Esophagus mucosa (tissue), 1 donor: ENCODE data around the gene SLC38A3. TPM values are rescaled to one million over a fixed set of nuclear protein-coding genes. Genes with fewer than 3 reads are reported as not detected.
A peak's percentile ranks its signal among the peaks of the same experiment; 100 is the strongest.
"Not testable (repeated sequence)": the region's sequence is repeated elsewhere in the genome, so short reads cannot be mapped to it uniquely, and the experiment has no call there.

Source experiments
- ATAC-seq: fragments of 200-7000 bp; cut with Tn5 transposase; one replicate; pipeline ENCODE4 v1.9.1; 2020
- total RNA-seq: library from RNA; stranded (reverse); gene quantifications from one replicate; pipeline ENCODE4 v1.2.4, GENCODE V29; 2023
- donor health status: DM: yes; HTN: yes; CAD: no.

The SLC38A3 gene
- total RNA-seq, 1 donor from 2014 or later, result 0.60 TPM

GRCh38 chr3:50255251-50255615 is 50.2 kb downstream of the SLC38A3 start:
- no peak for ATAC-seq

DNA sequence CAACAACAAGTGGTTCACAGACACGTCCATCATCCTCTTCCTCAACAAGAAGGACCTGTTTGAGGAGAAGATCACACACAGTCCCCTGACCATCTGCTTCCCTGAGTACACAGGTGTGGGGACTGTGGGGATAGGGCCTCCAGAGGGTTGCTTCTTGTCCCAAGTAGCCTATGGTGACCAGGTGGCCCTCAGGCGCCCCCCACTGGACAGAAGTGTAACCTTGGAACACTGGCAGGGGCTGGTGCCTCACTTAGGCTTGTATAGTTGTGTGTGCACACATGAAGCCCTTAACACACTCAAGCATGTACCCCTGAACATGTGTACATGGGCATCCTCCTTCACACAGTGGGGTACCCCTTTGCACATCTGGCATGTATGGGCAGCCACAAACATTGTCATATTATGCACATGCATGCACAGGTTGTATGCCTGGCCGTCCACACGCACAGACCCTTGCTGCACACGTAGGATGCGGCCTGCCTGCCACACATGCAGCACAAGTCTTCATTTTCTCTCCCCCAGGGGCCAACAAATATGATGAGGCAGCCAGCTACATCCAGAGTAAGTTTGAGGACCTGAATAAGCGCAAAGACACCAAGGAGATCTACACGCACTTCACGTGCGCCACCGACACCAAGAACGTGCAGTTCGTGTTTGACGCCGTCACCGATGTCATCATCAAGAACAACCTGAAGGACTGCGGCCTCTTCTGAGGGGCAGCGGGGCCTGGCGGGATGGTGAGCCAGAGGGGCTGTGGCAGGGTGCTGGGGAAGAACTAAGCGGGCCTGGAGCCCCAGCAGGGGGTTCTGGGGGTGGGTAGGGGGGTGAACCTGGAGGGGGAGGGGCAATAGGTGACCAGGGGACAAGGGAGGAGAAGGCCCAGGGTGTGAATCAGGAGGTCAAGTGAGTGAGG is 52.2 kb downstream of the SLC38A3 start:
- ATAC-seq, result no peak

DNA sequence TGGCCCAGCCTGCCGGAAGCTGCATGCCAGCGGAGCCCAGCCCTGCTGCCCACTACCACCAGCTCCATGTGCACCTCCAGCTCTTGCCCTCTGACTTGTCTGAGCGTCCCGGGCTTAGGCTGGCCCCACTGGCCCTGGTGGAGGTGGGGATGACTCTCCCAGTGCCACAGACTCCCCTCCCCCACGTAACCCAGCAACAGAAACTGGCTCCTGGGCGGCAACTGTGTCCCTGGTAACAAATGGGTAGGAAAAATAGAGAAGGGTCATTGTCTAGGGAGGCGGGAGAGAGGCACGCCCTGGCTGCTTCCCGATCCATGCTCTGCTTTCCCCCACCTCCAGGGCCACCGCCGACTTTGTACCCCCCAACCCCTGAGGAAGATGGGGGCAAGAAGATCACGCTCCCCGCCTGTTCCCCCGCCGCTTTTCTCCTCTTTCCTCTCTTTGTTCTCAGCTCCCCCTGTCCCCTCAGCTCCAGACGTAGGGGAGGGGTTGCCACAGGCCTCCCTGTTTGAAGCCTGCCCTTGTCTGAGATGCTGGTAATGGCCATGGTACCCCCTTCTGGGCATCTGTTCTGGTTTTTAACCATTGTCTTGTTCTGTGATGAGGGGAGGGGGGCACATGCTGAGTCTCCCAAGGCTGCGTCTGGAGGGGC is 53.1 kb downstream of the SLC38A3 start:
- ATAC-seq, result no peak

DNA sequence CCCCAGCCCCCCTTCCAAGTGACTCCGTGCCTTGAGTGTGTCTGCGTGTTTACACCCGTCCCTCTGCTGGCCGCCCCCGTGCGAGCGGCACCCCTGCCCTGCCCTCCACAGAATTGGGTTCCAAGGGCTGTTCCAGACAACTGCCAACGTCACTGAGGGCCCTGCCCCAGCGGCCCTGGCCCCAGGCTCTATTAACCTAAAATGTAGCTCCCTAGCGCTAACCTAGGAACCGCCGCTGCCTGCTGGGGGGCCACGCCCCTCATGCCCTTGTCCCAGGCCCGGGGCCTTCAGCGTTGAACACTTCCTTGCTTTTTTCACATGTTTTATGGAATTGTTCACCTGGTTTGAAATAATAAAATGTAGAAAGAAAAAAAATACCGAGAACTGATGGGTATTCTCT is 53.9 kb downstream of the SLC38A3 start:
- ATAC-seq, result no peak

DNA sequence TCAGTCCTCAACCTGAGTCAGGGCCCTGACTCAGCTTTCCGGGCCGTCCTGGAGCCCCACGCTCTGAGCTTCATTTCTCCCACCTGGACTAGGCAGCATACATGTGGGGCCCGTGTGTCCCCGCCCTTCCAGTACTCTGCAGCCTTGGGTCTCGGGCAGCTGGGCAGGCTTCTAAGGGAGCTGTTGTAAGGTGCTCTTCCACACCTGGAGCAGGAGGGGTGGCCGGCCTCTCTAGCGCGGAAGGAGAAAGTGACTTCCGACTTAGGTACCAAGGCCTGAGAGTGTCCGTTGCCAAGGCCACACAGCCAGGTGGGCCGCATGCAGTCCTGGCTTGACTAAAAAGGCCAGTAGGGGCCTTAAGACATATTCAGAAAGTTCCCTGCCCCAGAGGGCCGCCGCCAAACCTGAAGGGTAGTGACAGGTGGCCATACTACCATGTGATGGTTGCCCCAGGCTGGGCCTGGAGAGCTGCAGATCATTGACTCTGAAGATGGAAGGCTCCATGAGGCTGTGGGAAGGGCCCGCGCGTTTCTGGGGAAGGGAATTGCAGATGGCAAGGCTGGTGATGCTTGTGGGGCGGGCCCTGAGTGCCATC is 54.5 kb downstream of the SLC38A3 start:
- no peak for ATAC-seq

GRCh38 chr3:50260027-50260941 is 55.2 kb downstream of the SLC38A3 start:
- ATAC-seq, result peak; percentile 86

GRCh38 chr3:50260942-50261441 is 55.9 kb downstream of the SLC38A3 start:
- no peak for ATAC-seq

GRCh38 chr3:50261505-50261904 is 56.4 kb downstream of the SLC38A3 start:
- no peak for ATAC-seq

GRCh38 chr3:50262200-50262599 is 57.1 kb downstream of the SLC38A3 start:
- ATAC-seq, result not testable (repeated sequence)

- no peak for ATAC-seq
Observed at GRCh38 chr3:50262778-50263177, 57.7 kb downstream of the SLC38A3 start.

GRCh38 chr3:50263478-50264382 is 58.7 kb downstream of the SLC38A3 start:
- no peak for ATAC-seq

GRCh38 chr3:50264383-50264963 is 59.4 kb downstream of the SLC38A3 start:
- no peak for ATAC-seq

- ATAC-seq, result peak; percentile 12
Observed at GRCh38 chr3:50264964-50265485, 60.0 kb downstream of the SLC38A3 start.

DNA sequence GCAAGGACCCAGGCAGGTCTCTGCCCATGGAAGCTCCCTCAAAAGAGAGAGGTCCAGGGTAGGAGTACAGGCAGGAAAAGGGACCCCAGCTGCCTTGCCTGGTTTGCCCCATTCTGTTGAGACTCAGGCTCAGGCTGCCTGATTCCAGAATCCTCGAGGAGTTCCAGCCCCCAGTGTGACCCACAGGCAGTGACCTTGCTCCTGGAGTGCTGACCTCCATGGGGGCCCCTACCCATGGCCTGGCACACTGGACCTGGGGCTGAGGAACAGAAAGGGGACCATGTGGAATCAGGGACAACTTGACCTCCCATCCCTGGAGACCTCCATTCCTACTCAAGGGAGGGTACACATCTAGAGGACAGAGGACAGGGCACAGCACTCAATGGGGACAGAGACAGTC is 60.5 kb downstream of the SLC38A3 start:
- ATAC-seq, result no peak

GRCh38 chr3:50266017-50266416 is 60.9 kb downstream of the SLC38A3 start:
- no peak for ATAC-seq

- no peak for ATAC-seq
Observed at GRCh38 chr3:50266836-50267235, 61.8 kb downstream of the SLC38A3 start.

GRCh38 chr3:50267280-50267913 is 62.3 kb downstream of the SLC38A3 start:
- ATAC-seq, result peak; percentile 4

DNA sequence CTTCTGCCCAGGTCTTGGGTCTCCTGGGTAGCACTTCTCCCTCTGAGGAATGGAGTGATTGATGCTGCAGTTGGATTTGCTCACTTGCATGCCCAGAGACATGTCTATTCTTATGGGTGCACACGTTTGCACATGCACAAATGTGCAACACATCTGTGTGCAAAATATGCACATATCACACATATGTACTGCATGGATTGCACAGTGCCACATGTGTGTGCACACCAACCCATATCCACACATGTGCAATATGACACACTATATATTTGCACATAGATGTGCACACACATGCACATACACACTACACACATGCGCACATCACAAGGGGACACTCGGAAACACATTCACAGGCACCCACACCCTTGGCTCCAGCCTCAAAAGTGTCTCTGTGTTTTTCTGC is 63.2 kb downstream of the SLC38A3 start:
- ATAC-seq, result no peak

DNA sequence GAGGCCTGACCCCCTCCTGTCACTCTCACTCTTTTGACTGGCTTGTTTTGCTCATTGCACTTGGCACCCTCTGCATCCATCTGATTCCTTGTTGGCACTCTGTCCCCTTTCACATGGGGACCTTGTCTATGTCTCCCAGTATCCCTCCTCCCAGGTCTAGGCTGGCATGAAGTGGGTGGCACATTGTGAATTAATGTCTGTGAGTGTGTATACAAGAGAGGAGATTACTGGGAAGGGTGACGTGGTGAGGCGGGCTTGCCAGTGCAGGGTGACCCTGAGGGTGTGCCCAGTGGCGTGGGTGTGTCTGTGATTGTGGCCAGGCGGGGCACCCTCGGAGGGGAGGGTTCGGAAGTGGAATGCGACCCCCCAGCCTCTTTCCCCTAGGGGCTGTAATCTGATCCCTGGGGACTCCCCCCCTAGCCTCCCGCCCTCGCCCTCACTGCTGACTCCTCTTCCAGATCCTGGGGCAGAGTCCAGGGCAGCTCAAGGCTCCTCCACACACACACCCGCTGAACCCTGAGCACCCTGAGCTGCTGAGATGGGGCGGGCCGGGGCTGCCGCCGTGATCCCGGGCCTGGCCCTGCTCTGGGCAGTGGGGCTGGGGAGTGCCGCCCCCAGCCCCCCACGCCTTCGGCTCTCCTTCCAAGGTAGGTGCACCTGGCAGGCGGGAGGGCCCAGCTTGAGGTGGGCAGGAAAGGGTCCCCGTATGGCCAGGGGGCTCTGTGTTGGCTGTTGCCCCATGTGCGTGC is 63.8 kb downstream of the SLC38A3 start, which contains the start of gene SEMA3B:
Gene SEMA3B, plus strand, starts transcription at position 445 of the 749 bp plus-strand sequence. Its CDS starts 94 bp downstream, at position 539.
- peak; percentile 66 for ATAC-seq
